H1 (cell line): ENCODE data around the gene STAT4.

Experiments used
- RAD21 ChIP-seq, 2 experiments: IDR thresholded peaks in 1 of 2; conservative IDR thresholded peaks in 1 of 2; 2 replicates each; pipeline ENCODE4 v1.6.1; 2011; ENCODE audit warnings: low read depth in 2 of 2, low read length in 2 of 2, improper control_type of control experiment in 1 of 2, inconsistent platforms in 1 of 2, mild to moderate bottlenecking in 1 of 2, moderate library complexity in 1 of 2
- TF ChIP-seq, protein P1 (sequence below): IDR thresholded peaks from 2 replicates; pipeline ENCODE4 v1.6.1; 2011; ENCODE audit warnings: low read length, improper control_type of control experiment

DNA sequence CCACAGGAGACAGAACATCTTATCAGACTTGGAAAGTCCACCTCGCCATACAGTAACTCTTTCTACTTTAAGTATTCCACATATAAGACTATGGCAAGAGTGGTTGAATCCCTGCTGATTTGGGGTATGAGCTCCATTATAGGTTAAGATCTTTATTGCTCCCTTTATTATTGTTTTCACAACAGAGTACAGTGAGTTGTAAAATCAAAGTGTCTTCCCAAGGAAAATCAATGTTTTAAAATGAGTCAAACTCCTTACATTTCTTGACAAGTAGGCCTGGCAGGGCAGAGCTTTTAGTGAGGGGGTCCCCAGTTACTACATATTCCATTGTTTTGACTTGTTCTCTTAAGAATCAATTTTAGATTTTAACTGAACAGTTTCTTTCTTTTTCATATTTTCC is 87.2 kb downstream of the STAT4 start:
- no peak for TF ChIP-seq RAD21 (IDR thresholded peaks at IDR 0.05 in 1 of 2, conservative IDR thresholded peaks at IDR 0.05 in 1 of 2; ENCODE audit: low read depth in 2 of 2, low read length in 2 of 2)
- TF ChIP-seq, protein P1, sequence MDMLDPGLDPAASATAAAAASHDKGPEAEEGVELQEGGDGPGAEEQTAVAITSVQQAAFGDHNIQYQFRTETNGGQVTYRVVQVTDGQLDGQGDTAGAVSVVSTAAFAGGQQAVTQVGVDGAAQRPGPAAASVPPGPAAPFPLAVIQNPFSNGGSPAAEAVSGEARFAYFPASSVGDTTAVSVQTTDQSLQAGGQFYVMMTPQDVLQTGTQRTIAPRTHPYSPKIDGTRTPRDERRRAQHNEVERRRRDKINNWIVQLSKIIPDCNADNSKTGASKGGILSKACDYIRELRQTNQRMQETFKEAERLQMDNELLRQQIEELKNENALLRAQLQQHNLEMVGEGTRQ: no peak
